Measurements from ENCODE around the gene GPR75.
"Not testable (repeated sequence)": the region's sequence is repeated elsewhere in the genome, so short reads cannot be mapped to it uniquely, and the experiment has no call there.

Gene GPR75

GRCh38 chr2:53823639-53824038, 36.1 kb downstream of the GPR75 start:
- H3K27ac ChIP-seq, result not testable (repeated sequence)
- peak; percentile 28 for TF ChIP-seq CTCF (conservative IDR thresholded peaks at IDR 0.05)

- H3K27ac ChIP-seq, result no peak overlapping the region
- no peak for TF ChIP-seq CTCF (conservative IDR thresholded peaks at IDR 0.05)
Measured at GRCh38 chr2:53821810-53822209, 38.0 kb downstream of the GPR75 start.

- no peak overlapping the region for H3K27ac ChIP-seq
- TF ChIP-seq ZFX (IDR thresholded peaks at IDR 0.05) (no peak), CTCF (conservative IDR thresholded peaks at IDR 0.05) (no peak)
Measured at GRCh38 chr2:53820711-53821110, 39.1 kb downstream of the GPR75 start.

- H3K27ac ChIP-seq, result no peak overlapping the region
- TF ChIP-seq ZFX (IDR thresholded peaks at IDR 0.05), result no peak
- no peak for TF ChIP-seq CTCF (conservative IDR thresholded peaks at IDR 0.05)
Measured at GRCh38 chr2:53820048-53820447, 39.7 kb downstream of the GPR75 start.

- no peak for TF ChIP-seq CTCF (conservative IDR thresholded peaks at IDR 0.05)
- TF ChIP-seq ZFX (IDR thresholded peaks at IDR 0.05), result no peak
- H3K27ac ChIP-seq, result no peak overlapping the region
Measured at GRCh38 chr2:53819634-53820033, 40.1 kb downstream of the GPR75 start.

- no peak for TF ChIP-seq CTCF (conservative IDR thresholded peaks at IDR 0.05)
- no peak overlapping the region for H3K27ac ChIP-seq
Measured at GRCh38 chr2:53818854-53819435, 40.8 kb downstream of the GPR75 start.

GRCh38 chr2:53813151-53813550, 46.6 kb downstream of the GPR75 start:
- no peak overlapping the region for H3K27ac ChIP-seq
- TF ChIP-seq CTCF (conservative IDR thresholded peaks at IDR 0.05), result no peak
- TF ChIP-seq ZFX (IDR thresholded peaks at IDR 0.05), result no peak

Data from C4-2B (cell line).